BJ (cell line): ENCODE data around the gene EXOG. TPM values are rescaled to one million over a fixed set of nuclear protein-coding genes. Genes with fewer than 3 reads are reported as not detected.

Source experiments
- CTCF ChIA-PET: fragments of 350-600 bp; formaldehyde crosslinking; extraction: SDS; loops from one replicate; lab custom pipeline; 2021; ENCODE audit warnings: antibody characterized with exemption, inconsistent platforms; lab: Yijun Ruan, JAX
- POLR2A ChIA-PET: fragments of 300-600 bp; sonication (Branson Sonifier 250); formaldehyde crosslinking; extraction: SDS; loops from one replicate; lab custom pipeline; 2021; ENCODE audit warnings: antibody characterized with exemption; lab: Charles Lee
- DNase-seq: peaks from one replicate; pipeline ENCODE4 v3.0.0-alpha.2; 2011; ENCODE audit warnings: low read depth
- H3K27me3 ChIP-seq: 2 replicates; pipeline ENCODE4 v1.6.0; 2011; ENCODE audit warnings: low read length; ENCODE audit not compliant: control insufficient read depth, insufficient read depth
- H3K36me3 ChIP-seq: 2 replicates; pipeline ENCODE4 v1.5.1; 2011; ENCODE audit warnings: low read length; ENCODE audit not compliant: control insufficient read depth, insufficient read depth
- H3K4me3 ChIP-seq: 2 replicates; pipeline ENCODE4 v1.5.1; 2011; ENCODE audit warnings: low read depth, mild to moderate bottlenecking, control low read depth, low read length
- polyA plus RNA-seq: library from polyadenylated mRNA; depleted of rRNA; stranded (reverse); fragments of >200 nt; gene quantifications from 2 replicates; pipeline ENCODE4 v1.2.3, GENCODE V29; 2011
- TF ChIP-seq, protein P1 (sequence below): IDR thresholded peaks from 2 replicates; pipeline ENCODE4 v1.5.1; 2011; ENCODE audit warnings: low read depth, mild to moderate bottlenecking, control low read depth, inconsistent platforms, low read length, moderate library complexity; ENCODE audit not compliant: insufficient read depth

EXOG gene
- polyA plus RNA-seq, 1 experiment, result 7.5 TPM

DNA sequence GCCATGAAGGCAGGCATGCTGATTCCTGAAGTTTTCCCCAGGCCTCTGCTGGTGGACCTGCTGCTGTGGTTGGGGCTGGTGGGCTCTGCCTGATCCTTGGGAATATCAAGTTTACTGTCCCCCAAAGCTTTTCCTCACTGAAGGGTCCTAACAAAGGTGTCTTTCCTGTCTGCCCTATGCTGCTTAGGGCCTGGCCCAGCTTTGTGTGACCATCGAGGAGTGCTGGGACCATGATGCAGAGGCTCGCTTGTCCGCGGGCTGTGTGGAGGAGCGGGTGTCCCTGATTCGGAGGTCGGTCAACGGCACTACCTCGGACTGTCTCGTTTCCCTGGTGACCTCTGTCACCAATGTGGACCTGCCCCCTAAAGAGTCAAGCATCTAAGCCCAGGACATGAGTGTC, 13.2 kb upstream of the EXOG start:
- CTCF ChIA-PET, result interaction anchor here (1.1 to 6.5 kb wide), 4 partner anchors 9 to 137 kb away, joined by 3 to 112 read pairs (median 18); partner anchors contain the start of genes EXOG and XYLB

GRCh38 chr3:38487323-38487722, 8.8 kb upstream of the EXOG start:
- H3K27me3 ChIP-seq, result no peaks in the 10 kb centered on the region
- ChIA-PET POLR2A (no interaction called here), CTCF (interaction anchor here (0.9 to 2.2 kb wide), 2 partner anchors 9 to 19 kb away, joined by 3 to 7 read pairs; partner anchors contain the start of gene EXOG)
- H3K36me3 ChIP-seq, result peaks cover 3% of the 10 kb centered on the region
- no peak overlapping the region for H3K4me3 ChIP-seq
- no peak for DNase-seq
- TF ChIP-seq, protein P1, sequence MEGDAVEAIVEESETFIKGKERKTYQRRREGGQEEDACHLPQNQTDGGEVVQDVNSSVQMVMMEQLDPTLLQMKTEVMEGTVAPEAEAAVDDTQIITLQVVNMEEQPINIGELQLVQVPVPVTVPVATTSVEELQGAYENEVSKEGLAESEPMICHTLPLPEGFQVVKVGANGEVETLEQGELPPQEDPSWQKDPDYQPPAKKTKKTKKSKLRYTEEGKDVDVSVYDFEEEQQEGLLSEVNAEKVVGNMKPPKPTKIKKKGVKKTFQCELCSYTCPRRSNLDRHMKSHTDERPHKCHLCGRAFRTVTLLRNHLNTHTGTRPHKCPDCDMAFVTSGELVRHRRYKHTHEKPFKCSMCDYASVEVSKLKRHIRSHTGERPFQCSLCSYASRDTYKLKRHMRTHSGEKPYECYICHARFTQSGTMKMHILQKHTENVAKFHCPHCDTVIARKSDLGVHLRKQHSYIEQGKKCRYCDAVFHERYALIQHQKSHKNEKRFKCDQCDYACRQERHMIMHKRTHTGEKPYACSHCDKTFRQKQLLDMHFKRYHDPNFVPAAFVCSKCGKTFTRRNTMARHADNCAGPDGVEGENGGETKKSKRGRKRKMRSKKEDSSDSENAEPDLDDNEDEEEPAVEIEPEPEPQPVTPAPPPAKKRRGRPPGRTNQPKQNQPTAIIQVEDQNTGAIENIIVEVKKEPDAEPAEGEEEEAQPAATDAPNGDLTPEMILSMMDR, result no peak

More for the DNA sequence above, 13.2 kb upstream of the EXOG start:
- H3K36me3 ChIP-seq, result peaks cover 14% of the 10 kb centered on the region
- TF ChIP-seq, protein P1, result no peak
- H3K4me3 ChIP-seq, result no peak overlapping the region
- DNase-seq, result no peak
- H3K27me3 ChIP-seq, result no peaks in the 10 kb centered on the region
- POLR2A ChIA-PET, result no interaction called here

DNA sequence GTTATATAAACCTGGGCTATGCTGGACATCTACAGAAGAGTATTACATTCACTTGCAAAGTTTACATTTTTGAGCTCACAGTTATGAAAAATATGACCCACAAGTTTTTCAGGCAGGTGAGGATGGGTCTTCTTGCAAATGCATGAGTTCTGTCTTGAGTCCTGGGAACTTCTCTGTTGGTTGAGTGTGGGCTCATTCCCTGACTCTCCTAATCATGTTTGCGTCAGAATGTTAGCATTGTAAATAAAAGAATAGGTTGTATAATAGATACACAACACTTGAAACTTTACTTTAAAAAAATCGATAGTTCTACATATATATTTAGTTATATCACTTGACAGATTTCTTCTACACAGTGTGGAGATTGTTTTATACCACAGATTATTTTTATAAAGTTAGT, 7.2 kb upstream of the EXOG start:
- CTCF ChIA-PET, result interaction anchor here (1.3 to 3.5 kb wide), 4 partner anchors 9 to 142 kb away, joined by 3 to 22 read pairs (median 6); partner anchors contain the start of gene XYLB
- TF ChIP-seq, protein P1, result no peak
- no peaks in the 10 kb centered on the region for H3K27me3 ChIP-seq

DNA sequence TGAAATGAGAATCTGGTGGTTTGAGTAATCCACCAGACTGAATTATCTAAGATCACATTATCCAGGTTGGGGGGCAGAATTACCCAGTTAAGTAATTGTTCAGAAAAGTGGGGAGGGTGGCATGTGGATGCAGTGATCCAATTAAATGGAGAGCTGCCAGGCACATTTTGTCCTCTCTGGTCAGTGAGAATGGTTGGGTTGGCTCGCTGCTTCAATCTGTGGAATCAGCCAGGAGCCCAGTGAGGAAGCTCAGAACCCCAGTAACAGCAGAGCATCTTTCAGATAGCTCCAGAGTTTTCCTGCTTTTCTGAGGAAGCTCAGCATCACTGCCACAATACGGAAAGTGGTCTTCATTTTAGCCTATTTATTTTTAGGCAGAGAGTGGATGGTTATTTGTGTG, 6.4 kb upstream of the EXOG start:
- TF ChIP-seq, protein P1, result no peak
- ChIA-PET CTCF (interaction anchor here (1.3 to 3.5 kb wide), 4 partner anchors 10 to 143 kb away, joined by 3 to 22 read pairs (median 6); partner anchors contain the start of gene XYLB), POLR2A (no interaction called here)
- Histone ChIP-seq H3K36me3 (no peaks in the 10 kb centered on the region), H3K27me3 (no peaks in the 10 kb centered on the region), H3K4me3 (no peak overlapping the region)
- DNase-seq, result no peak

More for the DNA sequence above, 7.2 kb upstream of the EXOG start:
- Histone ChIP-seq H3K36me3 (no peaks in the 10 kb centered on the region), H3K4me3 (no peak overlapping the region)
- POLR2A ChIA-PET, result no interaction called here
- DNase-seq, result no peak

- Histone ChIP-seq H3K27me3 (no peaks in the 10 kb centered on the region), H3K36me3 (no peaks in the 10 kb centered on the region), H3K4me3 (no peak overlapping the region)
- CTCF ChIA-PET, result interaction anchor here (0.5 to 3.5 kb wide), 6 partner anchors 10 to 493 kb away, joined by 3 to 22 read pairs (median 4); partner anchors contain the start of gene XYLB
- TF ChIP-seq, protein P1, result no peak
- POLR2A ChIA-PET, result no interaction called here
- no peak for DNase-seq
Observed at GRCh38 chr3:38490281-38491030, 5.7 kb upstream of the EXOG start.
